Urinary bladder (tissue), 4 donors: ENCODE data around the gene NRP2. TPM values are rescaled to one million over a fixed set of nuclear protein-coding genes. Genes with fewer than 3 reads are reported as not detected.

Experiments used
- DNase-seq: peaks from one replicate; pipeline ENCODE4 v3.0.0-alpha.2; 2015; ENCODE audit errors: extremely low spot score
- H3K27ac ChIP-seq: one replicate; pipeline ENCODE4 v1.5.1; 2013; ENCODE audit warnings: low read depth, mild to moderate bottlenecking, moderate library complexity
- H3K36me3 ChIP-seq: one replicate; pipeline ENCODE4 v1.6.1; 2013; ENCODE audit warnings: mild to moderate bottlenecking, moderate library complexity; ENCODE audit not compliant: insufficient read depth
- H3K4me1 ChIP-seq: one replicate; pipeline ENCODE4 v1.6.1; 2013; ENCODE audit warnings: mild to moderate bottlenecking, moderate library complexity; ENCODE audit not compliant: insufficient read depth
- H3K4me3 ChIP-seq: one replicate; pipeline ENCODE4 v1.5.1; 2013; ENCODE audit warnings: low read depth, low read length
- WGBS: extraction: QIAGEN DNeasy Blood & Tissue Kit; methylation state at CpG from one replicate; pipeline ENCODE4 v1.1.7; 2013; 5-methylcytosine and 5-hydroxymethylcytosine counted together
- polyA plus RNA-seq: library from polyadenylated mRNA; stranded (reverse); fragments of 200-250 nt; gene quantifications from one replicate; pipeline ENCODE4 v1.2.3, GENCODE V29; 2013
- total RNA-seq: library from RNA; depleted of rRNA; stranded (reverse); fragments of >200 nt; gene quantifications from one replicate; pipeline ENCODE4 v1.2.3, GENCODE V29; 2014
- donor health status: healthy with polysubstance abuse.
- donor health status: healthy.

Gene NRP2
- total and polyA plus RNA-seq, 2 donors = 74.4 to 101 TPM

DNA sequence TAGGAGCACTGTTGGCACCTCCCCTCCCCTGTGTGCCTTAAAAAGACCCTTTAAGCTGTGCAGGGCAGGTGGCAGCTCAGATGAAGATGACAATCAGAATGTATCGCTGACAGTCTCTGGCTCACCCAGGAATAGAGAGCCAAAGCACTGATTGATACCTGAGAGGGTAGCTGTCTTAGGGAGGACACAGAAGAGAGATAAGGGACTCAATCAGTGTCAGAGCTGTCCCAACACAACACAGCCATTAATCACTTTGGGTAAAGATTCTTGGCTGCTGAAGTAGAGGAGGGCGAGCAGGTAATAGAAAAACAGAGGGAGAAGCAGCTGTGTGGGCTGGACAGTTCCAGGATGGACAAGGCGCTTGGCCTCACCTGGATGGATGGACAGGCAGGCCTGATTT is 124.9 kb downstream of the NRP2 start:
- DNase-seq = no peak
- WGBS = 95% methylated on average over 3 of the region's 3 CpGs
- Histone ChIP-seq H3K4me1 (no peaks in the 10 kb centered on the region), H3K27ac (no peak overlapping the region), H3K4me3 (no peak overlapping the region), H3K36me3 (no peaks in the 10 kb centered on the region)

- no peak overlapping the region for H3K4me3 ChIP-seq
- H3K27ac ChIP-seq = no peak overlapping the region
These were observed 125.5 kb downstream of the NRP2 start for GRCh38 chr2:205807758-205808157.

DNA sequence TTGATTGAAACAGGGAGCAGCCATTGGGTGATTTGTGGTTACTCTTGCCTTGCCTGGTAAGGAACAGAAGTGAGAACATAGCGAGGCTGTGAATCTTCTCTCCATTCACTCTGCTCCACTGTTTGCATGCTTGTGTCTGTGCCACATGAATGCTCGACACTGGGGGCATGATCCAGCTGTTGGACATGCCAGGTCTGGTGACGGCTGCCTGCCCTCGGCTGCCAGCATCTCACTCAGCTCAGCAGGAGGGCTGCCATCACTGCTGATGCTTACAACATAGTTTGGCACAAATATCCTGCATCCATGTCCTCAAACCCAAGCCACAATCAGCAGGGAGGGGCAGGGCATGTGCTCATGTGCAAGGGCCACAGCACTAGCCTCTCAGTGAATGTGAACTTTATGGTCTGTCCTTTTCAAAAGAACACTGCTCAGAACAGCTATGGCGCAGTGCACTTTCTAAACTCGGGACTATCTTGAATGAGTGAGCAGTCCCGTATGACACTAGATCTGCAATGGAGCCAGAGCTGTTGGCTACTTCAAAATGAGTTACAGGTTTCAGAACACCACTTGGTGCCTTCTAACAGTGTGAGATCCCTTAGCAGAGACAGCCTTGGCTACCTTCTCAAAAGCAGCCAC is 126.3 kb downstream of the NRP2 start:
- H3K4me1 ChIP-seq = no peaks in the 10 kb centered on the region
- no peak overlapping the region for H3K27ac ChIP-seq
- H3K4me3 ChIP-seq = no peak overlapping the region
- no peak for DNase-seq
- no peaks in the 10 kb centered on the region for H3K36me3 ChIP-seq
- WGBS = 82% methylated on average over 7 of the region's 7 CpGs

More at GRCh38 chr2:205807758-205808157, 125.5 kb downstream of the NRP2 start:
- Histone ChIP-seq H3K36me3 (no peaks in the 10 kb centered on the region), H3K4me1 (no peaks in the 10 kb centered on the region)
- WGBS = 92% methylated on average over 6 of the region's 6 CpGs
- no peak for DNase-seq

DNA sequence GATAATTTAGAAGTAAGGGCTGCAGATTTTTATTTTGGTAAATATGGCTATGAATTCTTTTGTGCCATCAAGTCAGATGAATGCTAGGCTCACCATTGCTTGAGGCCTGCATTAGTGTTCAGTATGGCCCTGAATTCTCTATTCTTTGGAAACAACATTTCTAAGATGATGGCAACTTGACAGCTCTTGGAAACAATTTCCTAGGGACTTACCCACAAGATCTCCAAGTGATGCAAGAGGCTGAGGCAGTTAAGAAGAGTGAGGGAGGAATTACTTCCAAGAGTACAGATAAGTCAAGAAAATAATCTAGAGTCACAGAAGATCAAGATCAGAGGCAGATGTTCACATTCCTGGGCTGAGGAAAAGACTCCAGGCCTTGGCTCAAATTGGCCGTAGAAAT is 129.1 kb downstream of the NRP2 start:
- DNase-seq = no peak
- no peaks in the 10 kb centered on the region for H3K36me3 ChIP-seq
- 53% methylated on average over 1 of the region's 1 CpG for WGBS
- H3K4me1 ChIP-seq = no peaks in the 10 kb centered on the region
- H3K4me3 ChIP-seq = no peak overlapping the region
- H3K27ac ChIP-seq = no peak overlapping the region

DNA sequence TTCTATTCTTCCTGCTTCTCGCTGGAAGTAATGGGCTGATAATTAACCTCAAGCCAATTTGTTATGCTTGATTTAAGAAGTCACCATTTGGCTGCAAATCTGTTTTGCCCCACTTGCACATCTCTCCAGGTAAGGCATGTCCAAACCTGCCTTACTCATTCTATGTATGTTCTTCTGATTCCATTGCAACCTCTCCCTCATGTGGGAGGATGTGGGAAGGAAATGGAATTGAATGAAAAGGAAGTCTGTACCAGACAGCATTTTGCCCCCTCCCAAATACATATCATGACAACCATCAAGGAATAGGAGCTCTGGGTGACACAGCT is 131.7 kb downstream of the NRP2 start:
- no peak overlapping the region for H3K4me3 ChIP-seq
- H3K36me3 ChIP-seq = no peaks in the 10 kb centered on the region
- 91% methylated on average over 1 of the region's 1 CpG for WGBS
- DNase-seq = no peak
- H3K4me1 ChIP-seq = no peaks in the 10 kb centered on the region
- no peak overlapping the region for H3K27ac ChIP-seq

DNA sequence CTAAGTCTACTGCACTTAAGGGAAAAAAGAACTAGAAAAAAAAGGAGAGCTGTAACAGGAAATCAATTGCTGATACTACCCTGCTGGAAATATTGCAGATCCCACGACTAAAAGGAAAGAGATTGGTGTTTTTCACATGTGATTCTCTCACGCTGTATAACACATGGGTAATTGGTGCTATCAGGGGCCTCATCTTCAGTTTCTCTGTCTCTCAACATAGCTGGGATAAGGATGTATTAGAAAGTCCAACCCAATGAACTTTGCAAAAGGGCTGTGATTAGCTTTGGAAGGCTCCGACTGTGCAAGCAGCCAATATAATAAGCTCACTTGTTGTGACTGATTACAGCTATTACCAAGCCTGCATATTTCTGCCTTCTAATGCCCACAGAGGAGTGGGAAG is 133.4 kb downstream of the NRP2 start:
- H3K4me3 ChIP-seq = no peak overlapping the region
- WGBS = 79% methylated on average over 3 of the region's 3 CpGs
- H3K4me1 ChIP-seq = no peaks in the 10 kb centered on the region
- no peak overlapping the region for H3K27ac ChIP-seq
- H3K36me3 ChIP-seq = no peaks in the 10 kb centered on the region
- no peak for DNase-seq

DNA sequence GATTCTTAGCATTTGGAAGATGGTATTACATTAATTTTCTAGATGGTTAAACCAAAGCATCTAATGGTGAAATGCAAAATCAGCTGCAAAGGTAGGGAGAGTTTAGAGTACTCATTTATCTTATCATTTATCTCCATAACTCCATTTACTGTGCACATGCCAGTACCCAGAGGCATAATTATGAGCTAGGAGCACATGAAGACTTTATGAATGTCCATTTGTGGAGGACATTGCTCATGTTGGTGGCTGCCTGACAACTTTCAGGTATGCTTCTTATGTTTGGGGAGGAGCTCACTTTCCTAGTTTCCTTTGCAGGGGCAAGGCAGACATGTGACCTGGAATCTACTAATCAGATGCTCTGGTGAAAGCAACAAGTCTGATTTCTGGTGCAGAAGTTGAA is 134.0 kb downstream of the NRP2 start:
- Histone ChIP-seq H3K36me3 (no peaks in the 10 kb centered on the region), H3K4me3 (no peak overlapping the region), H3K27ac (no peak overlapping the region), H3K4me1 (no peaks in the 10 kb centered on the region)
- no peak for DNase-seq

DNA sequence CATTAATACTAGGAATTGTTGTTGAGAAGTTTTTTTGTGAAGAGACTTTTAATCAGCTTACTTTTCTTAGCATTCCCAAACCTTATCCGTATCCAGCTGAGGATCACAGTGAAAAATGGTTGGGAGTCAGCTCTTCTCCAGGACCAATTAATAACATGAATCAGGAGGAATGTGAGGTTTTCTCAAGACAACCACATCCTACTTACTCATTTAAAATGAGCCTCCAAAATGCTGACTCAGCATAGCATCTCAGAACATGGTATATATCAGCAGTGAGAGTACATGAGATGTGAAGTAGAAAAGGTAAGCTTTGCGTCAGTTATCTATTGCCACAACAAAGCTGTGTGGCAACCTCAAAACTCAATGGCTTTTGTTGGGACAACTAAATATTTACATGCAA is 140.3 kb downstream of the NRP2 start:
- WGBS = 100% methylated on average over 2 of the region's 2 CpGs

DNA sequence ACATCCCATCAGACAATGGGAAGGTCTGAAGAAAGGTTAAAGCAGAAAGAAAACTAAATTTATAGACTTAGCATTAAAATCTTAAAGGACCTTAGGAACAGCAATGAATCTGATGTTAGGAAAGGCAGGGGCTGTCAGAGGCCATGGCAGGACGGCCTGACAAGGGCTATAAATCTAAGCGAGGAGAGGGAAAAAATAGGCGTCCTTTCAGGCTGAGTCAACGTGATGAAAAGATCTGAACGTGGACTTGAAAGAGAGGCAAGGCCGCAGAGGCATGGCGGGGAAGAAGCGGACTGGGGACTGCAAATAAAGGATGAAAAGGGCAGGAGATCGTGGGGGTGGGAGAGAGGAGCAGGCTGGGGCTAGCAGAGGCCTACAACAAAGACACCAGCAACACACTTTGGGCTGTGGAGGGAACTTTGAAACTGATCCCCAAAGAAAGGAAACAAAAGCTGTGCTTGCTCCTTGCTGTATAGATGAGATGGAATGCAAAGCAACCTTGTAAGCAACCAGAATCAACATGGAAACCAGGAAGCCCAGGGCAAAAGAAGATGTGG is 145.6 kb downstream of the NRP2 start:
- no peaks in the 10 kb centered on the region for H3K4me1 ChIP-seq
- no peak for DNase-seq
- no peak overlapping the region for H3K4me3 ChIP-seq
- H3K27ac ChIP-seq = no peak overlapping the region
- WGBS = 58% methylated on average over 9 of the region's 9 CpGs
- H3K36me3 ChIP-seq = no peaks in the 10 kb centered on the region

More for the DNA sequence above, 140.3 kb downstream of the NRP2 start:
- Histone ChIP-seq H3K36me3 (no peaks in the 10 kb centered on the region), H3K4me1 (no peaks in the 10 kb centered on the region), H3K4me3 (no peak overlapping the region), H3K27ac (no peak overlapping the region)
- no peak for DNase-seq

DNA sequence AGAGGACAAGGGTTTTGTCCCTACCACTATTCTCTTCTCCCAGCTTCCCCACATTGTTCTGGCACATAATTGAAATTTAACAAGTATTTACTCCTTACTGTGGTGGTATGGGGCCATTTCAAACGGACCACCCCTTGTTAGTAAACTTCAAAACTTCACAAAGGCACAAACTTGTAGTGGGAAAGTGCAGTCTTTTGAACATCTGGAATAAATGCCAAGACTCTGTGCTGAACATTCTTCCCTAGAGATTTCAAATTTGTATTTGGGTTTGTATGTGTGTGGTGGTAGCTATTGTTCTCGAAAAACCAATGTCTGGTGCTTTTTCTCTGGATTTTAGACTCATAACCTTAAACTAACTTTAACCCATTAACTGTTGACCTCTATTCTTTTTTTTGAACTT is 151.6 kb downstream of the NRP2 start:
- H3K36me3 ChIP-seq = no peaks in the 10 kb centered on the region
- no peak overlapping the region for H3K27ac ChIP-seq
- no peaks in the 10 kb centered on the region for H3K4me1 ChIP-seq
- WGBS = 44% methylated on average over 2 of the region's 2 CpGs
- no peak for DNase-seq
- H3K4me3 ChIP-seq = no peak overlapping the region

DNA sequence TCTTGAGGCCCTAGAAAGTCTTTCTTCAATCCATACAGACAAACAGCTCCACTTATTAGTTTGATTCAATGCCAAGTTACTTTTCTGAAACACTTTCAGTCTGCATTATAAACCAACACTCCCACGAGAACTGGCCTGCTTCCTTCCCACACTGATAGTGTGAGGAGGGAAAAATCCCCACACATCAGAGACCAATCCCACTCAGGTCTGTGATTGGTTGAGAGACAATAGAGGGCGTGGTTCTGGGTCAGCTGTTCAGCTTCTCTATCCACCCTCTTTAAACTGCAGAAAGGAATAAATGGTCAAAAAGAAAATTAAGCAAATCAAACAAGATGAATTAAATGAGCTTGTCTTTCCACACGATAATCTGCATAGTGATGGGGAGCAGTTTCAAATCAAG is 152.5 kb downstream of the NRP2 start:
- no peaks in the 10 kb centered on the region for H3K4me1 ChIP-seq
- H3K36me3 ChIP-seq = no peaks in the 10 kb centered on the region
- 31% methylated on average over 3 of the region's 3 CpGs for WGBS
- no peak overlapping the region for H3K4me3 ChIP-seq
- H3K27ac ChIP-seq = no peak overlapping the region
- peak; percentile 54 for DNase-seq

DNA sequence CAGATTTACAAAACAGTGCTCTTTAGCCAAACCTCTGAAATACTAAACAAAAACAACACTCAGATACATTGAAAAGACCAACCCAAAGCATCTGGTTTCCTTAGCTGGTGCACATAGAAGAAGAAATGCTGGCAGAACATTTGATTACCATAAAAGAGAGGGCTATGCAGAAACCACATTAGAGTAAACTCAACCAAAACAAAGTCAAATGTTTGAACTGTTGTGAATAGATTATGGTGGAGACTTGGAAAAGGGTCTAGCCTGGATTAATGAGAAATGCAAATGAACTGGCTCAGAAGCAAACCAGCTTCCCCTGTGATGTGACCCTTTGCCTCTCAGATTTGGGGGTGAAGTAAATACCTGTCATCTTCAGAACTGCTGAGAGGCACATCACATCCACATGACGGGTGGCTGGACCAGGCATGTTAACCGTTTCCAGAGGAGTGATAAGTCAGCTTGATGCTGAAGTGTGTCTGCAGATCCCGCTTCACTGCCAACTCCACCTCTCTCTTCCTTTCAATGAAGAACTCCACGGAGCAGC is 153.0 kb downstream of the NRP2 start:
- no peak overlapping the region for H3K4me3 ChIP-seq
- no peaks in the 10 kb centered on the region for H3K4me1 ChIP-seq
- DNase-seq = no peak
- H3K27ac ChIP-seq = no peak overlapping the region
- WGBS = 30% methylated on average over 4 of the region's 4 CpGs
- H3K36me3 ChIP-seq = no peaks in the 10 kb centered on the region

DNA sequence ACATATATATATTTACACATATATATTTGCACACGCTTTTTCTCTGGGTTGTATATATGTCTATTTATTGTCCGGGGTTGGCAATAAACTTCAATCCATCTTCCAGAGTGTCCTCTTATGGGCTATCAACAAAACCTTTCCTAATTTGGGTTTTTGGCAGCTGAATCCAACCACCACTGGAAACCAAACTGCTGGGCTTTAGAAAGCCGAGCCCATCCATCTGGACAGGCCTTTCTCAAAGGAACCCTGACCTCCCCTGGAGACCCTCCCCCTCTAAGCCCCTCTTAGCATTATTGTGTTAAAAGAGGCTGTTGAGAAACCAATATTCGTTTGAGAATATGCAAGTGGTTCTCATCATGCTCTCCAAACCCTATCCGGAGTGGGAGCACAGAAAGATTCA is 153.6 kb downstream of the NRP2 start:
- no peak for DNase-seq
- Histone ChIP-seq H3K27ac (peak overlapping the region; percentile 59), H3K4me3 (no peak overlapping the region), H3K4me1 (no peaks in the 10 kb centered on the region), H3K36me3 (no peaks in the 10 kb centered on the region)
- WGBS = 31% methylated on average over 5 of the region's 5 CpGs

DNA sequence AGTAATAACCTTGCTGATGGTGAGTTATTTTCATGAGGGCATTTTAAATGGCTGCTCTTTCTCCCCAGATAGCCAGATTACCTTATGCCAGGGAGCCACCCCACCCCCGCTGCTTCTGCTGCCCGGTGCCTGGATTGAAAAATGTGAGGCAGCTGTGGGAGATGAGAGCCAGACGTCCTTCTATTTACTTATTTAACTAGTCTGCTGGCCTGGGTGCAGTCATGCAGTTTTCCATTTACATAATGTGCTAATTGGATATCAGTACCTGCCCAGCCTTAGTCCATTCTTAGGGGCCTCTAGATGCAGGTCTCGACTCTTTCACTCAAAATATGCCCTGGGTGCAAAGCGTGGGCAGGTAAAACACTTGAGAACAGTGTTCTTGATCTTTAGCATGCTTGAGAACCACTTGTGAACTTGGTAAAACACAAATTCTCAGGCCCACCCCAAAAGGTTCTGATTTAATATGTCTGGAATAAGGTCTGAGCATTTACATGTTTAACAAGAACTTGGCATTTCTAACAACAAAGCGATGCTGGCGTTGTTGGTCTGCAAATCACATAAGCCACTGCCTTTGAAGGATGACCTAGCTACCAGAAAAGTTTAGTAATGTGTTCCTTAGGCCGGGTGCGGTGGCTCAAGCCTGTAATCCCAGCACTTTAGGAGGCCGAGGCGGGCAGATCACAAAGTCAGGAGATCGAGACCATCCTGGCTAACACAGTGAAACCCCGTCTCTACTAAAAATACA is 154.3 kb downstream of the NRP2 start:
- Histone ChIP-seq H3K4me3 (no peak overlapping the region), H3K27ac (peak overlapping the region; percentile 41), H3K4me1 (no peaks in the 10 kb centered on the region), H3K36me3 (no peaks in the 10 kb centered on the region)
- 57% methylated on average over 13 of the region's 13 CpGs for WGBS
- DNase-seq = no peak
